ENCODE data around the gene NR6A1.
A peak's percentile ranks its signal among the peaks of the same experiment; 100 is the strongest.

Gene NR6A1

GRCh38 chr9:124726886-124727285, 44.2 kb downstream of the NR6A1 start:
- Histone ChIP-seq H3K27ac (ENCODE audit: low read depth, low read length) (no peak overlapping the region), H3K9me3 (ENCODE audit: control insufficient read depth in 1 of 2, low read length in 2 of 2) (no peaks in the 10 kb centered on the region), H3K4me1 (ENCODE audit: control insufficient read depth in 1 of 2, insufficient read depth in 2 of 2, low read length in 2 of 2) (peaks cover 18 to 35% of the 10 kb centered on the region in 2 donors), H3K27me3 (ENCODE audit: control insufficient read depth in 1 of 2, insufficient read depth in 2 of 2, low read length in 2 of 2) (no peaks in the 10 kb centered on the region), H3K36me3 (ENCODE audit: control insufficient read depth in 1 of 2, insufficient read depth in 2 of 2, low read length in 2 of 2) (no peaks in the 10 kb centered on the region), H3K4me3 (ENCODE audit: low read depth in 1 of 2, low read length in 2 of 2) (no peak overlapping the region), H3K9ac (ENCODE audit: low read depth in 1 of 2, low read length in 2 of 2) (no peak overlapping the region)

GRCh38 chr9:124725068-124725452, 46.1 kb downstream of the NR6A1 start:
- H3K27me3 ChIP-seq (ENCODE audit: control insufficient read depth in 1 of 2, insufficient read depth in 2 of 2, low read length in 2 of 2) = no peaks in the 10 kb centered on the region
- no peaks in the 10 kb centered on the region for H3K36me3 ChIP-seq (ENCODE audit: control insufficient read depth in 1 of 2, insufficient read depth in 2 of 2, low read length in 2 of 2)
- peaks cover 27 to 40% of the 10 kb centered on the region in 2 donors for H3K4me1 ChIP-seq (ENCODE audit: control insufficient read depth in 1 of 2, insufficient read depth in 2 of 2, low read length in 2 of 2)
- no peak overlapping the region for H3K9ac ChIP-seq (ENCODE audit: low read depth in 1 of 2, low read length in 2 of 2)
- H3K27ac ChIP-seq (ENCODE audit: low read depth, low read length) = peak overlapping the region; percentile 17
- peak overlapping the region; percentile 7 to 9 for H3K4me3 ChIP-seq (ENCODE audit: low read depth in 1 of 2, low read length in 2 of 2)
- no peaks in the 10 kb centered on the region for H3K9me3 ChIP-seq (ENCODE audit: control insufficient read depth in 1 of 2, low read length in 2 of 2)

- H3K36me3 ChIP-seq (ENCODE audit: control insufficient read depth in 1 of 2, insufficient read depth in 2 of 2, low read length in 2 of 2) = no peaks in the 10 kb centered on the region
- H3K4me3 ChIP-seq (ENCODE audit: low read depth in 1 of 2, low read length in 2 of 2) = peak overlapping the region in 1 of 2 donors; percentile 9
- peak overlapping the region; percentile 17 for H3K27ac ChIP-seq (ENCODE audit: low read depth, low read length)
- H3K9me3 ChIP-seq (ENCODE audit: control insufficient read depth in 1 of 2, low read length in 2 of 2) = no peaks in the 10 kb centered on the region
- H3K27me3 ChIP-seq (ENCODE audit: control insufficient read depth in 1 of 2, insufficient read depth in 2 of 2, low read length in 2 of 2) = no peaks in the 10 kb centered on the region
- H3K9ac ChIP-seq (ENCODE audit: low read depth in 1 of 2, low read length in 2 of 2) = no peak overlapping the region
- H3K4me1 ChIP-seq (ENCODE audit: control insufficient read depth in 1 of 2, insufficient read depth in 2 of 2, low read length in 2 of 2) = peaks cover 27 to 40% of the 10 kb centered on the region in 2 donors
Measured at GRCh38 chr9:124724415-124725067, 46.6 kb downstream of the NR6A1 start.

- no peaks in the 10 kb centered on the region for H3K36me3 ChIP-seq (ENCODE audit: control insufficient read depth in 1 of 2, insufficient read depth in 2 of 2, low read length in 2 of 2)
- H3K9ac ChIP-seq (ENCODE audit: low read depth in 1 of 2, low read length in 2 of 2) = no peak overlapping the region
- H3K4me1 ChIP-seq (ENCODE audit: control insufficient read depth in 1 of 2, insufficient read depth in 2 of 2, low read length in 2 of 2) = peaks cover 27 to 40% of the 10 kb centered on the region in 2 donors
- no peaks in the 10 kb centered on the region for H3K27me3 ChIP-seq (ENCODE audit: control insufficient read depth in 1 of 2, insufficient read depth in 2 of 2, low read length in 2 of 2)
- no peak overlapping the region for H3K27ac ChIP-seq (ENCODE audit: low read depth, low read length)
- H3K9me3 ChIP-seq (ENCODE audit: control insufficient read depth in 1 of 2, low read length in 2 of 2) = no peaks in the 10 kb centered on the region
- no peak overlapping the region for H3K4me3 ChIP-seq (ENCODE audit: low read depth in 1 of 2, low read length in 2 of 2)
Measured at GRCh38 chr9:124723352-124723751, 47.8 kb downstream of the NR6A1 start.

GRCh38 chr9:124721109-124721906, 49.8 kb downstream of the NR6A1 start:
- Histone ChIP-seq H3K27me3 (ENCODE audit: control insufficient read depth in 1 of 2, insufficient read depth in 2 of 2, low read length in 2 of 2) (no peaks in the 10 kb centered on the region), H3K4me1 (ENCODE audit: control insufficient read depth in 1 of 2, insufficient read depth in 2 of 2, low read length in 2 of 2) (peaks cover 27 to 40% of the 10 kb centered on the region in 2 donors), H3K27ac (ENCODE audit: low read depth, low read length) (no peak overlapping the region), H3K4me3 (ENCODE audit: low read depth in 1 of 2, low read length in 2 of 2) (no peak overlapping the region), H3K9ac (ENCODE audit: low read depth in 1 of 2, low read length in 2 of 2) (no peak overlapping the region), H3K36me3 (ENCODE audit: control insufficient read depth in 1 of 2, insufficient read depth in 2 of 2, low read length in 2 of 2) (no peaks in the 10 kb centered on the region), H3K9me3 (ENCODE audit: control insufficient read depth in 1 of 2, low read length in 2 of 2) (no peaks in the 10 kb centered on the region)

- H3K9ac ChIP-seq (ENCODE audit: low read depth in 1 of 2, low read length in 2 of 2) = no peak overlapping the region
- no peaks in the 10 kb centered on the region for H3K27me3 ChIP-seq (ENCODE audit: control insufficient read depth in 1 of 2, insufficient read depth in 2 of 2, low read length in 2 of 2)
- no peaks in the 10 kb centered on the region for H3K9me3 ChIP-seq (ENCODE audit: control insufficient read depth in 1 of 2, low read length in 2 of 2)
- H3K36me3 ChIP-seq (ENCODE audit: control insufficient read depth in 1 of 2, insufficient read depth in 2 of 2, low read length in 2 of 2) = no peaks in the 10 kb centered on the region
- H3K4me1 ChIP-seq (ENCODE audit: control insufficient read depth in 1 of 2, insufficient read depth in 2 of 2, low read length in 2 of 2) = peaks cover 27 to 35% of the 10 kb centered on the region in 2 donors
- H3K4me3 ChIP-seq (ENCODE audit: low read depth in 1 of 2, low read length in 2 of 2) = no peak overlapping the region
- no peak overlapping the region for H3K27ac ChIP-seq (ENCODE audit: low read depth, low read length)
Measured at GRCh38 chr9:124720429-124721108, 50.5 kb downstream of the NR6A1 start.

GRCh38 chr9:124718928-124719327, 52.2 kb downstream of the NR6A1 start:
- Histone ChIP-seq H3K9me3 (ENCODE audit: control insufficient read depth in 1 of 2, low read length in 2 of 2) (no peaks in the 10 kb centered on the region), H3K36me3 (ENCODE audit: control insufficient read depth in 1 of 2, insufficient read depth in 2 of 2, low read length in 2 of 2) (no peaks in the 10 kb centered on the region), H3K9ac (ENCODE audit: low read depth in 1 of 2, low read length in 2 of 2) (no peak overlapping the region), H3K27ac (ENCODE audit: low read depth, low read length) (no peak overlapping the region), H3K27me3 (ENCODE audit: control insufficient read depth in 1 of 2, insufficient read depth in 2 of 2, low read length in 2 of 2) (no peaks in the 10 kb centered on the region), H3K4me1 (ENCODE audit: control insufficient read depth in 1 of 2, insufficient read depth in 2 of 2, low read length in 2 of 2) (peaks cover 16 to 20% of the 10 kb centered on the region in 2 donors), H3K4me3 (ENCODE audit: low read depth in 1 of 2, low read length in 2 of 2) (no peak overlapping the region)

GRCh38 chr9:124717597-124717996, 53.5 kb downstream of the NR6A1 start:
- Histone ChIP-seq H3K4me3 (ENCODE audit: low read depth in 1 of 2, low read length in 2 of 2) (no peak overlapping the region), H3K27ac (ENCODE audit: low read depth, low read length) (no peak overlapping the region), H3K27me3 (ENCODE audit: control insufficient read depth in 1 of 2, insufficient read depth in 2 of 2, low read length in 2 of 2) (no peaks in the 10 kb centered on the region), H3K9me3 (ENCODE audit: control insufficient read depth in 1 of 2, low read length in 2 of 2) (no peaks in the 10 kb centered on the region), H3K36me3 (ENCODE audit: control insufficient read depth in 1 of 2, insufficient read depth in 2 of 2, low read length in 2 of 2) (no peaks in the 10 kb centered on the region), H3K4me1 (ENCODE audit: control insufficient read depth in 1 of 2, insufficient read depth in 2 of 2, low read length in 2 of 2) (peaks cover 11% of the 10 kb centered on the region in 2 donors), H3K9ac (ENCODE audit: low read depth in 1 of 2, low read length in 2 of 2) (no peak overlapping the region)

GRCh38 chr9:124716808-124717207, 54.3 kb downstream of the NR6A1 start:
- no peaks in the 10 kb centered on the region for H3K36me3 ChIP-seq (ENCODE audit: control insufficient read depth in 1 of 2, insufficient read depth in 2 of 2, low read length in 2 of 2)
- no peaks in the 10 kb centered on the region for H3K9me3 ChIP-seq (ENCODE audit: control insufficient read depth in 1 of 2, low read length in 2 of 2)

GRCh38 chr9:124710766-124711165, 60.3 kb downstream of the NR6A1 start:
- Histone ChIP-seq H3K9me3 (ENCODE audit: control insufficient read depth in 1 of 2, low read length in 2 of 2) (no peaks in the 10 kb centered on the region), H3K27ac (ENCODE audit: low read depth, low read length) (no peak overlapping the region), H3K4me1 (ENCODE audit: control insufficient read depth in 1 of 2, insufficient read depth in 2 of 2, low read length in 2 of 2) (peaks cover 10 to 13% of the 10 kb centered on the region in 2 donors)

More at GRCh38 chr9:124716808-124717207, 54.3 kb downstream of the NR6A1 start:
- Histone ChIP-seq H3K27me3 (ENCODE audit: control insufficient read depth in 1 of 2, insufficient read depth in 2 of 2, low read length in 2 of 2) (no peaks in the 10 kb centered on the region), H3K4me3 (ENCODE audit: low read depth in 1 of 2, low read length in 2 of 2) (no peak overlapping the region), H3K4me1 (ENCODE audit: control insufficient read depth in 1 of 2, insufficient read depth in 2 of 2, low read length in 2 of 2) (peaks cover 8 to 9% of the 10 kb centered on the region in 2 donors), H3K9ac (ENCODE audit: low read depth in 1 of 2, low read length in 2 of 2) (no peak overlapping the region), H3K27ac (ENCODE audit: low read depth, low read length) (no peak overlapping the region)

More at GRCh38 chr9:124710766-124711165, 60.3 kb downstream of the NR6A1 start:
- Histone ChIP-seq H3K4me3 (ENCODE audit: low read depth in 1 of 2, low read length in 2 of 2) (no peak overlapping the region), H3K36me3 (ENCODE audit: control insufficient read depth in 1 of 2, insufficient read depth in 2 of 2, low read length in 2 of 2) (no peaks in the 10 kb centered on the region), H3K9ac (ENCODE audit: low read depth in 1 of 2, low read length in 2 of 2) (no peak overlapping the region), H3K27me3 (ENCODE audit: control insufficient read depth in 1 of 2, insufficient read depth in 2 of 2, low read length in 2 of 2) (no peaks in the 10 kb centered on the region)

All from duodenal mucosa (tissue), 2 donors.